ENCODE results near the gene VWA7. TPM values are rescaled to one million over a fixed set of nuclear protein-coding genes. Genes with fewer than 3 reads are reported as not detected.

The VWA7 gene
- total RNA-seq, 4 donors from 2014 or later: 0.49 to 4.8 (median 1.4) TPM

- intact Hi-C loops (cut with DNase I; ENCODE audit: low total_unique reads): no loop called here
- TF ChIP-seq POLR2A (IDR thresholded peaks at IDR 0.05) (no peak), CTCF (IDR thresholded peaks at IDR 0.05) (no peak)
These were observed 14.1 kb downstream of the VWA7 start for GRCh38 chr6:31762878-31763618.

GRCh38 chr6:31762356-31762755, 14.8 kb downstream of the VWA7 start, which contains the start of gene SAPCD1:
TSS of gene SAPCD1 (plus strand) at chr6:31762656. CDS start at chr6:31763055, 399 bp downstream.
- intact Hi-C loops (cut with DNase I; ENCODE audit: low total_unique reads): no loop called here
- DNase-seq (ENCODE audit: low spot score in 2 of 2): no peak
- H3K4me3 ChIP-seq (ENCODE audit: low read depth, poor library complexity, severe bottlenecking): no peak within 1 kb of the TSS
- no peak for TF ChIP-seq POLR2A (IDR thresholded peaks at IDR 0.05)
- 78 to 80% methylated on average over 4 of the region's 4 CpGs for WGBS, 2 donors

More at GRCh38 chr6:31762878-31763618, 14.1 kb downstream of the VWA7 start:
- H3K4me3 ChIP-seq (ENCODE audit: low read depth, poor library complexity, severe bottlenecking): no peak overlapping the region
- 60 to 75% methylated on average over 7 to 8 of the region's 8 CpGs for WGBS, 2 donors
- DNase-seq (ENCODE audit: low spot score in 2 of 2): no peak

GRCh38 chr6:31761343-31761742, 15.8 kb downstream of the VWA7 start:
- no peak overlapping the region for H3K4me3 ChIP-seq (ENCODE audit: low read depth, poor library complexity, severe bottlenecking)
- no peak for DNase-seq (ENCODE audit: low spot score in 2 of 2)
- WGBS, 2 donors: 95 to 97% methylated on average over 8 of the region's 8 CpGs
- intact Hi-C loops (cut with DNase I; ENCODE audit: low total_unique reads): no loop called here
- TF ChIP-seq CTCF (IDR thresholded peaks at IDR 0.05): no peak
- TF ChIP-seq POLR2A (IDR thresholded peaks at IDR 0.05): no peak

GRCh38 chr6:31760790-31761189, 16.3 kb downstream of the VWA7 start:
- WGBS, 2 donors: 89 to 92% methylated on average over 5 of the region's 5 CpGs
- intact Hi-C loops (cut with DNase I; ENCODE audit: low total_unique reads): no loop called here

GRCh38 chr6:31758281-31758680, 18.8 kb downstream of the VWA7 start:
- no peak for DNase-seq (ENCODE audit: low spot score in 2 of 2)
- no peak for TF ChIP-seq CTCF (IDR thresholded peaks at IDR 0.05)
- TF ChIP-seq POLR2A (IDR thresholded peaks at IDR 0.05): no peak
- intact Hi-C loops (cut with DNase I; ENCODE audit: low total_unique reads): no loop called here
- H3K4me3 ChIP-seq (ENCODE audit: low read depth, poor library complexity, severe bottlenecking): no peak overlapping the region
- WGBS, 2 donors: 92 to 96% methylated on average over 2 of the region's 2 CpGs

More at GRCh38 chr6:31760790-31761189, 16.3 kb downstream of the VWA7 start:
- no peak for DNase-seq (ENCODE audit: low spot score in 2 of 2)
- no peak overlapping the region for H3K4me3 ChIP-seq (ENCODE audit: low read depth, poor library complexity, severe bottlenecking)
- TF ChIP-seq POLR2A (IDR thresholded peaks at IDR 0.05) (no peak), CTCF (IDR thresholded peaks at IDR 0.05) (no peak)

GRCh38 chr6:31752739-31753319, 24.3 kb downstream of the VWA7 start:
- intact Hi-C loops (cut with DNase I; ENCODE audit: low total_unique reads): no loop called here
- 73 to 78% methylated on average over 8 of the region's 8 CpGs for WGBS, 2 donors
- no peak for DNase-seq (ENCODE audit: low spot score in 2 of 2)
- TF ChIP-seq CTCF (IDR thresholded peaks at IDR 0.05): no peak
- TF ChIP-seq POLR2A (IDR thresholded peaks at IDR 0.05): no peak
- no peak overlapping the region for H3K4me3 ChIP-seq (ENCODE audit: low read depth, poor library complexity, severe bottlenecking)
